ENCODE measurements around the gene ALKBH6. TPM values are rescaled to one million over a fixed set of nuclear protein-coding genes. Genes with fewer than 3 reads are reported as not detected.

The ALKBH6 gene
- total and polyA plus RNA-seq, 2 experiments from 2014 or later, result 52.2 to 66.9 TPM

GRCh38 chr19:35978271-35978670, 35.7 kb downstream of the ALKBH6 start:
- no peak overlapping the region for H3K4me3 ChIP-seq
- H3K36me3 ChIP-seq, result no peaks in the 10 kb centered on the region
- H3K9me3 ChIP-seq (ENCODE audit: low read depth), result no peaks in the 10 kb centered on the region
- no peaks in the 10 kb centered on the region for H3K27me3 ChIP-seq
- H3K27ac ChIP-seq, result no peak overlapping the region
- TF ChIP-seq CTCF (IDR thresholded peaks at IDR 0.05; ENCODE audit: low read depth, low read length), result no peak
- no peak for DNase-seq (ENCODE audit: low read depth in 1 of 2, low spot score in 1 of 2)
- H3K4me1 ChIP-seq (ENCODE audit: low read depth), result no peaks in the 10 kb centered on the region

DNA sequence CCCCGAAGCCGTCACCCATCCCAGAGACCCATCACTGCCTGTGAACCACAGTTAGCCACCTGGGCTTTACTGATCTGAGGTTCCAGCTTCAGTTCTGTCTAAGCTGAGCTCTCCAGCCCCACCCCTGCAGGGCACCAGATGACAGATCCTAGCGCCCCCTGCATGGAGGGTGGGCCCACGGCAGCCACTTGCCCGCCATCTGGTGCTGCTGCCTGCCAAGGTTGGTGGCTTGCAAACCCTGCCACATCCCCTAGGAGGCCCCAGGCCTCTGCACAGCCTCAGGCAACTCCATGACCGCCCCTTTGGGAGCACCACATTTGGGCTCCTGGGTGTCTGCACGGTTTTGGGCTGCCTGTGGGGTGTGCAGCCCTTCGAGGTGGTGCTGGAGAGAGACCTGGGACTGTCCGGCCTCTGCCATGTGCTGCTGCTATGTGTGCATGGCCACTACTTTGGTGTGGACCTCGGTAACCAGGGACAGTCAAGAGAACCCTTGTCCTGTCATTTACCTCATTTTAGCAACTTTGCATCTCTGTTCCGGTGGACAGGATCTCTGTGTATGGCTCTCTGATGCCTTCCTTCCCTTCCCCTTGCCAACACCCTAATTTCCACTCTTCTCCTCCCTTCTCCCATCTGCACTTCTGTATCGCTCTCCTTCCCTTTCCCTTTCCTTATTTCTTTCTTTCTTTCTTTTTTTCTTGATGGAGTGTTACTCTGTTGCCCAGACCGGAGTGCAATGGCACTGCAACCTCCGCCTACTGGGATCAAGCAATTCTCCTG, 36.4 kb downstream of the ALKBH6 start:
- no peak for DNase-seq (ENCODE audit: low read depth in 1 of 2, low spot score in 1 of 2)
- peak; percentile 6 for TF ChIP-seq CTCF (IDR thresholded peaks at IDR 0.05; ENCODE audit: low read depth, low read length)
- no peak overlapping the region for H3K27ac ChIP-seq

GRCh38 chr19:35975608-35976214, 38.3 kb downstream of the ALKBH6 start:
- Histone ChIP-seq H3K4me3 (no peak overlapping the region), H3K27me3 (no peaks in the 10 kb centered on the region), H3K4me1 (ENCODE audit: low read depth) (no peaks in the 10 kb centered on the region), H3K9me3 (ENCODE audit: low read depth) (no peaks in the 10 kb centered on the region), H3K27ac (no peak overlapping the region), H3K36me3 (no peaks in the 10 kb centered on the region)
- TF ChIP-seq CTCF (IDR thresholded peaks at IDR 0.05; ENCODE audit: low read depth, low read length), result no peak
- peak; percentile 38 to 82 for DNase-seq (ENCODE audit: low read depth in 1 of 2, low spot score in 1 of 2)

More for the DNA sequence above, 36.4 kb downstream of the ALKBH6 start:
- Histone ChIP-seq H3K4me3 (no peak overlapping the region), H3K9me3 (ENCODE audit: low read depth) (no peaks in the 10 kb centered on the region), H3K4me1 (ENCODE audit: low read depth) (no peaks in the 10 kb centered on the region), H3K27me3 (no peaks in the 10 kb centered on the region), H3K36me3 (no peaks in the 10 kb centered on the region)

- H3K9me3 ChIP-seq (ENCODE audit: low read depth), result no peaks in the 10 kb centered on the region
- H3K4me1 ChIP-seq (ENCODE audit: low read depth), result no peaks in the 10 kb centered on the region
- H3K4me3 ChIP-seq, result no peak overlapping the region
- H3K36me3 ChIP-seq, result no peaks in the 10 kb centered on the region
- DNase-seq (ENCODE audit: low read depth in 1 of 2, low spot score in 1 of 2), result no peak
- H3K27ac ChIP-seq, result no peak overlapping the region
- no peaks in the 10 kb centered on the region for H3K27me3 ChIP-seq
- TF ChIP-seq CTCF (IDR thresholded peaks at IDR 0.05; ENCODE audit: low read depth, low read length), result no peak
Observed at GRCh38 chr19:35973487-35973886, 40.5 kb downstream of the ALKBH6 start.

- no peak overlapping the region for H3K4me3 ChIP-seq
- no peak overlapping the region for H3K27ac ChIP-seq
- peaks cover 7% of the 10 kb centered on the region for H3K27me3 ChIP-seq
- no peaks in the 10 kb centered on the region for H3K4me1 ChIP-seq (ENCODE audit: low read depth)
- no peaks in the 10 kb centered on the region for H3K36me3 ChIP-seq
- TF ChIP-seq CTCF (IDR thresholded peaks at IDR 0.05; ENCODE audit: low read depth, low read length), result no peak
- H3K9me3 ChIP-seq (ENCODE audit: low read depth), result no peaks in the 10 kb centered on the region
- DNase-seq (ENCODE audit: low read depth in 1 of 2, low spot score in 1 of 2), result no peak
Observed at GRCh38 chr19:35966771-35967170, 47.2 kb downstream of the ALKBH6 start.
